AG09309 (cell line): ENCODE measurements around the gene PTPRT.

Source experiments
- DNase-seq: peaks from one replicate; pipeline ENCODE4 v3.0.0-alpha.2; 2010; ENCODE audit warnings: low read depth
- H3K4me3 ChIP-seq: 2 replicates; pipeline ENCODE4 v1.5.1; 2011; ENCODE audit warnings: mild to moderate bottlenecking, low read depth, low read length, moderate library complexity; ENCODE audit not compliant: control insufficient read depth
- CTCF ChIP-seq: IDR thresholded peaks from 2 replicates; pipeline ENCODE4 v1.5.1; 2011; ENCODE audit warnings: mild to moderate bottlenecking, low read depth, low read length, inconsistent platforms; ENCODE audit not compliant: insufficient read depth, control insufficient read depth; ENCODE audit errors: missing control alignments

The PTPRT gene

GRCh38 chr20:42260184-42260583, 929.5 kb downstream of the PTPRT start:
- DNase-seq: no peak
- no peak for TF ChIP-seq CTCF
- no peak overlapping the region for H3K4me3 ChIP-seq

- no peak overlapping the region for H3K4me3 ChIP-seq
- no peak for TF ChIP-seq CTCF
- DNase-seq: no peak
Observed at GRCh38 chr20:42259389-42259788, 930.3 kb downstream of the PTPRT start.

GRCh38 chr20:42258564-42259302, 931.0 kb downstream of the PTPRT start:
- no peak overlapping the region for H3K4me3 ChIP-seq
- DNase-seq: no peak
- TF ChIP-seq CTCF: no peak

- no peak for DNase-seq
- no peak for TF ChIP-seq CTCF
Observed at GRCh38 chr20:42255821-42256220, 933.9 kb downstream of the PTPRT start.

GRCh38 chr20:42254673-42255072, 935.0 kb downstream of the PTPRT start:
- H3K4me3 ChIP-seq: no peak overlapping the region
- TF ChIP-seq CTCF: no peak
- DNase-seq: no peak

More at GRCh38 chr20:42255821-42256220, 933.9 kb downstream of the PTPRT start:
- no peak overlapping the region for H3K4me3 ChIP-seq

- DNase-seq: no peak
- no peak for TF ChIP-seq CTCF
- no peak overlapping the region for H3K4me3 ChIP-seq
Observed at GRCh38 chr20:42252116-42252515, 937.6 kb downstream of the PTPRT start.
